HG03108 (cell line): ENCODE data around the gene PACS2.
A peak's percentile ranks its signal among the peaks of the same experiment; 100 is the strongest.
"Not testable (repeated sequence)": the region's sequence is repeated elsewhere in the genome, so short reads cannot be mapped to it uniquely, and the experiment has no call there.

Source experiments
- ATAC-seq: cut with Tn5 transposase; IDR thresholded peaks from one replicate; pipeline ENCODE4 v1.9.1; 2021; ENCODE audit warnings: moderate library complexity; ENCODE audit not compliant: unreplicated experiment

Gene PACS2

GRCh38 chr14:105314287-105315200 lies at the start of gene PACS2:
Gene PACS2, plus strand, starts transcription at chr14:105314748. Its CDS starts 171 bp downstream, at chr14:105314919.
- ATAC-seq, result peak; percentile 55

GRCh38 chr14:105267820-105268548 lies 46.6 kb upstream of the PACS2 start:
- ATAC-seq, result no peak

- ATAC-seq, result no peak
Observed at GRCh38 chr14:105268736-105269354, 45.7 kb upstream of the PACS2 start.

GRCh38 chr14:105269405-105269804 lies 45.1 kb upstream of the PACS2 start:
- no peak for ATAC-seq

GRCh38 chr14:105271224-105271890 lies 43.2 kb upstream of the PACS2 start:
- ATAC-seq, result no peak

- no peak for ATAC-seq
Observed at GRCh38 chr14:105272623-105273022, 41.9 kb upstream of the PACS2 start.

- ATAC-seq, result no peak
Observed at GRCh38 chr14:105273062-105273461, 41.5 kb upstream of the PACS2 start.

GRCh38 chr14:105274637-105275036 lies 39.9 kb upstream of the PACS2 start:
- ATAC-seq, result no peak

GRCh38 chr14:105275267-105275946 lies 39.1 kb upstream of the PACS2 start:
- no peak for ATAC-seq

- not testable (repeated sequence) for ATAC-seq
Observed at GRCh38 chr14:105277448-105277847, 37.1 kb upstream of the PACS2 start.

GRCh38 chr14:105279642-105280361 lies 34.7 kb upstream of the PACS2 start:
- no peak for ATAC-seq

GRCh38 chr14:105280525-105280924 lies 34.0 kb upstream of the PACS2 start:
- ATAC-seq, result no peak

GRCh38 chr14:105281371-105282097 lies 33.0 kb upstream of the PACS2 start:
- no peak for ATAC-seq

GRCh38 chr14:105282098-105282725 lies 32.3 kb upstream of the PACS2 start:
- no peak for ATAC-seq

- no peak for ATAC-seq
Observed at GRCh38 chr14:105283028-105283427, 31.5 kb upstream of the PACS2 start.

- ATAC-seq, result no peak
Observed at GRCh38 chr14:105283899-105284298, 30.6 kb upstream of the PACS2 start.

- no peak for ATAC-seq
Observed at GRCh38 chr14:105285174-105285573, 29.4 kb upstream of the PACS2 start.

- no peak for ATAC-seq
Observed at GRCh38 chr14:105286759-105287144, 27.8 kb upstream of the PACS2 start.
